ENCODE results near the gene EYS. TPM values are rescaled to one million over a fixed set of nuclear protein-coding genes. Genes with fewer than 3 reads are reported as not detected.

The EYS gene
- total and polyA plus RNA-seq, 2 of the 8 experiments (the other 6 are each of a cell fraction or from before 2014, with no cell fraction given): 0.05 to 0.13 TPM

DNA sequence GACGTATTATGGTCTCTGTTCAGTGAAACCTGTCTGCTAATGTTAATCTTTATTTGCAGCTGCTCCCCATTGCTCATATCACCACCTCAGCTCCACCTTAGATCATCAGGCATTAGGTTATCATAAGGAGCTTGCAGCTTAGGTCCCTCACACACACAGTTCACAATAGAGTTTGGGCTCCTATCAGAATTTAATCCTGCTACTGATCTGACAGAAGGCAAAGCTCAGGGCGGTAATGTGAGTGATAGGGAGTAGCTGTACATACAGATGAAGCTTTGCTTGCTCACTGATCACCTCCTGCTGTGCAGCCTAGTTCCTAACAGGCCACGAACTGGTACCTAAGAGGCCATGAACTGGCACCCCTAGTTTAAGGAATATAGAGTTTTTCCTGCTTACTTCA lies 989.7 kb downstream of the EYS start (continued):
- TF ChIP-seq, protein P1, sequence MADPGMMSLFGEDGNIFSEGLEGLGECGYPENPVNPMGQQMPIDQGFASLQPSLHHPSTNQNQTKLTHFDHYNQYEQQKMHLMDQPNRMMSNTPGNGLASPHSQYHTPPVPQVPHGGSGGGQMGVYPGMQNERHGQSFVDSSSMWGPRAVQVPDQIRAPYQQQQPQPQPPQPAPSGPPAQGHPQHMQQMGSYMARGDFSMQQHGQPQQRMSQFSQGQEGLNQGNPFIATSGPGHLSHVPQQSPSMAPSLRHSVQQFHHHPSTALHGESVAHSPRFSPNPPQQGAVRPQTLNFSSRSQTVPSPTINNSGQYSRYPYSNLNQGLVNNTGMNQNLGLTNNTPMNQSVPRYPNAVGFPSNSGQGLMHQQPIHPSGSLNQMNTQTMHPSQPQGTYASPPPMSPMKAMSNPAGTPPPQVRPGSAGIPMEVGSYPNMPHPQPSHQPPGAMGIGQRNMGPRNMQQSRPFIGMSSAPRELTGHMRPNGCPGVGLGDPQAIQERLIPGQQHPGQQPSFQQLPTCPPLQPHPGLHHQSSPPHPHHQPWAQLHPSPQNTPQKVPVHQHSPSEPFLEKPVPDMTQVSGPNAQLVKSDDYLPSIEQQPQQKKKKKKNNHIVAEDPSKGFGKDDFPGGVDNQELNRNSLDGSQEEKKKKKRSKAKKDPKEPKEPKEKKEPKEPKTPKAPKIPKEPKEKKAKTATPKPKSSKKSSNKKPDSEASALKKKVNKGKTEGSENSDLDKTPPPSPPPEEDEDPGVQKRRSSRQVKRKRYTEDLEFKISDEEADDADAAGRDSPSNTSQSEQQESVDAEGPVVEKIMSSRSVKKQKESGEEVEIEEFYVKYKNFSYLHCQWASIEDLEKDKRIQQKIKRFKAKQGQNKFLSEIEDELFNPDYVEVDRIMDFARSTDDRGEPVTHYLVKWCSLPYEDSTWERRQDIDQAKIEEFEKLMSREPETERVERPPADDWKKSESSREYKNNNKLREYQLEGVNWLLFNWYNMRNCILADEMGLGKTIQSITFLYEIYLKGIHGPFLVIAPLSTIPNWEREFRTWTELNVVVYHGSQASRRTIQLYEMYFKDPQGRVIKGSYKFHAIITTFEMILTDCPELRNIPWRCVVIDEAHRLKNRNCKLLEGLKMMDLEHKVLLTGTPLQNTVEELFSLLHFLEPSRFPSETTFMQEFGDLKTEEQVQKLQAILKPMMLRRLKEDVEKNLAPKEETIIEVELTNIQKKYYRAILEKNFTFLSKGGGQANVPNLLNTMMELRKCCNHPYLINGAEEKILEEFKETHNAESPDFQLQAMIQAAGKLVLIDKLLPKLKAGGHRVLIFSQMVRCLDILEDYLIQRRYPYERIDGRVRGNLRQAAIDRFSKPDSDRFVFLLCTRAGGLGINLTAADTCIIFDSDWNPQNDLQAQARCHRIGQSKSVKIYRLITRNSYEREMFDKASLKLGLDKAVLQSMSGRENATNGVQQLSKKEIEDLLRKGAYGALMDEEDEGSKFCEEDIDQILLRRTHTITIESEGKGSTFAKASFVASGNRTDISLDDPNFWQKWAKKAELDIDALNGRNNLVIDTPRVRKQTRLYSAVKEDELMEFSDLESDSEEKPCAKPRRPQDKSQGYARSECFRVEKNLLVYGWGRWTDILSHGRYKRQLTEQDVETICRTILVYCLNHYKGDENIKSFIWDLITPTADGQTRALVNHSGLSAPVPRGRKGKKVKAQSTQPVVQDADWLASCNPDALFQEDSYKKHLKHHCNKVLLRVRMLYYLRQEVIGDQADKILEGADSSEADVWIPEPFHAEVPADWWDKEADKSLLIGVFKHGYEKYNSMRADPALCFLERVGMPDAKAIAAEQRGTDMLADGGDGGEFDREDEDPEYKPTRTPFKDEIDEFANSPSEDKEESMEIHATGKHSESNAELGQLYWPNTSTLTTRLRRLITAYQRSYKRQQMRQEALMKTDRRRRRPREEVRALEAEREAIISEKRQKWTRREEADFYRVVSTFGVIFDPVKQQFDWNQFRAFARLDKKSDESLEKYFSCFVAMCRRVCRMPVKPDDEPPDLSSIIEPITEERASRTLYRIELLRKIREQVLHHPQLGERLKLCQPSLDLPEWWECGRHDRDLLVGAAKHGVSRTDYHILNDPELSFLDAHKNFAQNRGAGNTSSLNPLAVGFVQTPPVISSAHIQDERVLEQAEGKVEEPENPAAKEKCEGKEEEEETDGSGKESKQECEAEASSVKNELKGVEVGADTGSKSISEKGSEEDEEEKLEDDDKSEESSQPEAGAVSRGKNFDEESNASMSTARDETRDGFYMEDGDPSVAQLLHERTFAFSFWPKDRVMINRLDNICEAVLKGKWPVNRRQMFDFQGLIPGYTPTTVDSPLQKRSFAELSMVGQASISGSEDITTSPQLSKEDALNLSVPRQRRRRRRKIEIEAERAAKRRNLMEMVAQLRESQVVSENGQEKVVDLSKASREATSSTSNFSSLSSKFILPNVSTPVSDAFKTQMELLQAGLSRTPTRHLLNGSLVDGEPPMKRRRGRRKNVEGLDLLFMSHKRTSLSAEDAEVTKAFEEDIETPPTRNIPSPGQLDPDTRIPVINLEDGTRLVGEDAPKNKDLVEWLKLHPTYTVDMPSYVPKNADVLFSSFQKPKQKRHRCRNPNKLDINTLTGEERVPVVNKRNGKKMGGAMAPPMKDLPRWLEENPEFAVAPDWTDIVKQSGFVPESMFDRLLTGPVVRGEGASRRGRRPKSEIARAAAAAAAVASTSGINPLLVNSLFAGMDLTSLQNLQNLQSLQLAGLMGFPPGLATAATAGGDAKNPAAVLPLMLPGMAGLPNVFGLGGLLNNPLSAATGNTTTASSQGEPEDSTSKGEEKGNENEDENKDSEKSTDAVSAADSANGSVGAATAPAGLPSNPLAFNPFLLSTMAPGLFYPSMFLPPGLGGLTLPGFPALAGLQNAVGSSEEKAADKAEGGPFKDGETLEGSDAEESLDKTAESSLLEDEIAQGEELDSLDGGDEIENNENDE (IDR thresholded peaks at IDR 0.05; ENCODE audit: insufficient replicate concordance, low read length): no peak
- TF ChIP-seq TEAD4 (IDR thresholded peaks at IDR 0.05; ENCODE audit: low read depth, low read length) (no peak), CBX5 (IDR thresholded peaks at IDR 0.05; ENCODE audit: low read depth, low read length) (no peak), SRF (IDR thresholded peaks at IDR 0.05; ENCODE audit: low read depth, low read length) (no peak)

All from H1 (cell line).